UCSD-AML1 (cell line): ENCODE results near the gene SERINC5.

Experiments
- DNase-seq: peaks from one replicate; lab custom pipeline; 2025; ENCODE audit not compliant: unreplicated experiment; lab: John Stamatoyannopoulos, UW

Gene SERINC5

GRCh38 chr5:80255431-80255810, 427 bp downstream of the SERINC5 start:
- peak; percentile 73 for DNase-seq

DNA sequence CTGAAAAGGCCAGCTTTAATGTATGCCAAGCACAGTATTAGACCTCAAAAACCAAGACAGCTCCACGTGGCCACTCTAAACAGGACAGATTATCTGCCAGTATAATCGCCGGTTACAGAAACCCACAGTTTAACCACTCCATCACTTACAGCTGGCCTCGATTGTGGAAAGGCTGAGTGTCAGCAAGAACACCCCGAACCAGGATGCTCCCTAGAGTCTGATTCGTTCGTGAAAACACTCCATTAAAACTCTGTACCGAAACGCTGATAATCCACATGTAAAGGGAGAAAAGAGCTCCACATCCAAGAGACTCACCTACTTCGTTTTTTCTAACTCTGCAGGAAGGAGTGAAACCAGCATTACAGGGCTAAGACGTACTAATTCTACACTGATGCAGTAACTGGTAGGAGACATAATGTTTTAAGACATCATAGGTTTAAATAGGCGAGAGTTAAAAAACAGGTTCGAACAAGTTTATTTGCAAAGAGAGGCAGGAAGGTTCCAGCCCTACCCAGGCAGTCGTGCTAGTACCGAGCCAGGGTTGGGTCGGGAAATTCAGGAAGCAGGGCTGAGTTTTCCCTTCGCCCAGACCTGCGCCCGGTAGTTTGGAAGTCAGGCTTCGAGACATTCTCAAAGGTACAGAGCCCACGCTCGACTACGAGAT, 949 bp downstream of the SERINC5 start:
- DNase-seq = no peak

- no peak for DNase-seq
Measured at GRCh38 chr5:80251636-80252035, 4.2 kb downstream of the SERINC5 start.

GRCh38 chr5:80250801-80251200, 5.0 kb downstream of the SERINC5 start:
- no peak for DNase-seq

DNA sequence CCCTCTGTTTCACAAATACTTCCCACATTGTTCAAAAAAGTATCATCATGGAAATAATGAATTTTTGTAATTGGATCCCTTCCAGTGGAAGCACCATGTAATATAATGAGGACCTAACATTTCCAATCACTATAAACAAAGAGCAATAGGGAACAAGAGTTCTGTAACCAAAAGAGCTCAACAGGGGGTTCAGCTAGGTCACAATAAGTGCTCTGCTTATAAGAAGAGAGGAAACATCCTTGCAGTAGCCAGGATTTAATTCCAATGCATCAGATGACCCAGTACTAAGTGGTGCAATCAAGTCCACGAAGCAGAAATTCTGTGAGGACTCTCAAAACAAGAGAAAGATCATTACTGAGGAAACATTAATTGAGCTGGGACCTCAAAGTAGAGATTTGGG, 5.9 kb downstream of the SERINC5 start:
- DNase-seq = no peak

DNA sequence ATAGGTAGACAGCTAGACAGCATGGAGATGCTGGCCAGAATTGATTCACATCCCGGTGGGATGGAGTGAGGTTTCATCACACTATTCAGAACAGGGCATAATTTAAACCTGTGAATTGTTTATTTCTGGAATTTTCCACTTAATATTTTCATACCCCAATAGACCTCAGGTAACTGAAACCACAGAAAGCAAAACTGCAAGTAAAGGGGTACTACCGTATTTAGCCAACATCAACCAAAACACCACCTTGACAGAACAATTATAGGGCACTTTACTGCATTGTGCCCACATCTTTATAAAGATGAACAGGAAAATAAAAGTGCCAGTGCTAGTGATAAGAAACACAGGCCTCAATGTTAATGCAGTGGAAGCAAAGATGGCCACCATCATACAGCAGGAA, 7.5 kb downstream of the SERINC5 start:
- DNase-seq = no peak

- DNase-seq = no peak
Measured at GRCh38 chr5:80246995-80247729, 8.7 kb downstream of the SERINC5 start.

DNA sequence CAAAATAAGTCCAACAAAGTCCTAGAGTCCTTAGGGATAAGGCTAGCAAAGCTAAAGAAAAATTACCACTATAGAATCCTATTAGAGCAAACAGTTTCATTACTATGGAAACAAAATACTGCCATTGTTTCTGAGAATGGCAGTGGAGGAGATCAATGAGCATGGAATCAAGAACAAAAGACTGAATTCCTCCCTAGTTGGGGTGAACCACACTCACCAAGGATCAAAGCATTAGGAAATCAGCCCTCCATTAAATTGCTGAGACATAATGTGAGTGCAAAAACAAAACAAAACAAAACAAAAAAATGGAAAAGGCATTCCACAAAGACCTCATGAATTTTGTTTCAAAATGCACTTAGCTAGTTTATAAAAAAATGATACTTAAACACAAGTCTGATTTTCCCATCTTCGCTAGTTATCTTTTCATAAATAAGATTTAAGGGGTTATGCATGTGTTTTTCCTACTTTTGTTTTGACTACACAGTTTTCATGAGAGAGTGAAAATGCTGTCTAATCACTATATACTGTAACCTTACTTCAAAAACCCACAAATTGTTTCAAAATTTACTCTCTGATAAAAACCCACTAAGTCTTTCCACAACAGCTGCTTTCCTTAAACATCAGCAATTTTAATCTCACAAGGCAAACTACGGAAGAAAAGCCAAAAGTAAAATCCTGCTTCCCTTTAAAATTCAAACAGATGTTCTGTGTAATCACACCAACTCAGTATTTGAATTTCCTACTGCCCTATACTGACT, 9.7 kb downstream of the SERINC5 start:
- no peak for DNase-seq

GRCh38 chr5:80243567-80243966, 12.3 kb downstream of the SERINC5 start:
- DNase-seq = no peak

- no peak for DNase-seq
Measured at GRCh38 chr5:80242849-80243248, 13.0 kb downstream of the SERINC5 start.

DNA sequence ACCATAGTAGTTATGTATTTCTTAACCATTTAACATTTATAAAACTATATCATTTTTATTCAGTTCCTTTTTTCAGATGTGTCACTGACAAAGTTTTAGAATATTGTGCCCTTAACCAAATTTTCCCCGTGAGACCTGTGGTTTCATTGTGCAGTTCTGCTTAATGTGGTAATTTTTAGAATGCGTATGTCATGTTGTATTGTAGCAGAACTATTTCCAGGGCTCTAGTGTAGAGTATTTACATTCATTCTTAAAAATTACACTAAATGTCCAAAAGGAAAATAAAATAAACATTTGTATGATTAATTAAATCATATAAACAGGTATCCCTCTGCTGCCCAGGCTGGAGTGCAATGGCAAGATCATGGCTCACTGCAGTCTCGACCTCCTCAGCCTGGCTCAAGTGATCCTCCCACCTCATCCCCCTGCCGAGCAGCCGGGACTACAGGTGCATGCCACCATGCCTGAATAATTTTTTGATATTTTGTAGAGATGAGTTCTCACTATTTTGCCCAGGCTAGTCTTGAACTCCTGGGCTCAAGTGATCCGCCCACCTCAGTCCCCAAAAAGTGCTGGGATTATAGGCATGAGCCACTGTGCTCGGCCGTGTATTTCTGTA, 15.4 kb downstream of the SERINC5 start:
- DNase-seq = no peak

DNA sequence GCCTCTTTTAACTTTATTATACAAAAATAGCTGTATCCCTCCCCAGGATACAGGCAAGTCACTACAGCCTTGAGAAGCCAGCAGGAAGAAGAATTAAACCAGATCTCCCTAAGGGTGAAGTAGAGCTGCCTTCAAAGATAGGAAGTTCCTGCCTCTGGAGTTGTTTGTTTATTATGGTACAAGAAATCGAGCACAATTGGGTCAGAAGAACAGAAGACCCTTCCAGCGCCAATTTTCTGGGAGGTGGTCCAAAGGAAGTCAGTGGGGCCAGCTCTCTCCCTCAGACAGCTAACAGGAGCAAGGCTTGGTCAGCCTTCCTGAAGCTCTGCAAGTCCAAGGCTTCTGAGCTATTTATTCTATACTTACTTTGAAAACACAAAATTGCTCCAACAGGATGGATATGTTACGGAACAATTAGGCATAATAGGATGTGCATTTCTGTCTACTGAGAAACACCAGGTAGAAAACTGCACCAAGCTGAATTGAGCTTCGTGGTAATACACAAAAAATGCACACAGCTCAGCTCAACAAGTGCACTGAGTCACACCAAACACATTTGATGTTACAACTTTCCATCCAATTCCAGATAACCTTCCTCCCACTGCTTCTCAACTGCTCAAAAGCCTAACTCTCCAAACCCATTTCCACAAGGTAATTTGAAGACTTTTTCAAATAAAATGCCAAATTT, 16.0 kb downstream of the SERINC5 start:
- DNase-seq = no peak

DNA sequence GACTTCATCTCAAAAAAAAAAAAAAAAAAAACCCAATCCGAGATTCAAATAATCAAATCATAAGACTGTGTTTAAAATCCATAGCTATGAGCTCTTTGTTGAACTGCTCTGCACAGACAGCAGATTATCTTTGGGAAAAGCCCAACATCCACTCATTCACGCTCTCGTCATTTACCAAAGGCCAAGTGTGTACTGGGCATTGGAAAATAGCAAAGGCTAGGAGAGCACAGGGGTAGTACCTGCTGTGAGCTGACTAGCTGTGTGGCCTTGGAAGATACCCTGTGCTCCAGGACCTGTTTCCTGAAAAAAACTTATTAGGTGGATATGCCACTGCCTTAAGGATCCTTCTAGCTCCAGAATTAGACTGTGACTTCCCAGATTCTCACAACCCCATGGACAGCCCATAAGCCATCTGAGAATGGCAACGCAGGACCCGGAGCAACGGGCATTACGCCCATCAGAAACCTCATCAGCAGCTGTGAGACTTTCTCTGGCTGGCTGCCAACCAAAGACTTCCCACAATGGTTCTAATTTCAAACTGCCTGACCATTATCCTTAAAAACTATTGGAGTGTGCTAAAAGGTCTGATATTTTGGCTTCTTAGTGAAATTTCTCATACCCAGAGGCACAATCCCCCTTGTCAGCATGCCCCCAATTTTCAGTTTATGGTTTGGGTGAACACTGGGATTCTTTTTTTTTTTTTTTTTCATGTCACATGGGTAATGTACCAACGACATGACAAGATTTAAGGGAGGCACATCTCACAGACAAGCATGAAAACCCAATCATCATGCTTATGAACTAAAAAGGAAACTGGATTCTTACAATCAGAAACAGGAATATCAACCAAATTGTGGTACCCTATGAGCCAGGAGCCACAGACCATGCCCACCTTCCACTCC, 16.8 kb downstream of the SERINC5 start:
- DNase-seq = no peak

DNA sequence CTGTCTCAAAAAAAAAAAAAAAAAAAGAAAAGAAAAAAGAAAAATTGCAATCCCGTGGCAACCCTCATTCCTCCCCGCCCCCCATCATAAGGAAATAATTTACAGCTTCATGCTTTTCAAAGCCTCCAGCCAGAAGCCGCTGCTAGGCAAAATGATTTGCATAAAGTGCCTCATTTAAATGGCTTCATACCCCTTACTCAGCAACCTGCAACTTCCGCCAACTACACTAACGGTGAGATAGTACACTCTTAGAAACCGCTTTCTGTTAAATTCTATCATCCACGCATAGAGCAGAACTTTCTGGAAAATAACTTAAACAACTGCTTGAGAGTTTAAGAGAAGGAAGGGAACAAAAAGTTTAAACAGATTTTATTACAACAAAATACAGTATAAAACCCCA, 17.8 kb downstream of the SERINC5 start:
- no peak for DNase-seq

- DNase-seq = no peak
Measured at GRCh38 chr5:80237243-80237642, 18.6 kb downstream of the SERINC5 start.

GRCh38 chr5:80234116-80234948, 21.5 kb downstream of the SERINC5 start:
- no peak for DNase-seq

DNA sequence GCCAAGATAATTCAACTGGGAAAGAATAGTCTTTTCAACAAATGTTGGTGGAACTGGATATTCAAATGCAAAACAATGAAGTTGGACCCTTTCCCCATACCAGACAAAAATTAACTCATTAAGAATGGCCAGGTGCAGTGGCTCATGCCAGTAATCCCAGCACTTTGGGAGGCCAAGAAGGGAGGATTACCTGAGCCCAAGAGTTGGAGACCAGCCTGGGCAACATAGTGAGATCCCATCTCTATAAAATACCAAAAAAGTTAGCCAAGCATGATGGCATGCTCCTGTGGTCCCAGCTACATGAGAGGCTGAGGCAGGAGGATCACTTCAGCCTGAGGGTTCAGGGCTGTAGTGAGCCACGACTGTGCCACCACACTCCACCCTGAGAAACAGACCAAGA, 24.2 kb downstream of the SERINC5 start:
- DNase-seq = no peak

GRCh38 chr5:80231243-80231642, 24.6 kb downstream of the SERINC5 start:
- DNase-seq = no peak
